GM23248 (cell line): ENCODE measurements around the gene UPF1. TPM values are rescaled to one million over a fixed set of nuclear protein-coding genes. Genes with fewer than 3 reads are reported as not detected.

ENCODE experiments used
- DNase-seq: peaks from one replicate; pipeline ENCODE4 v3.0.0-alpha.2; 2015
- H2AFZ ChIP-seq: fragments of 200-600 bp; sonication (generic); 2 replicates; pipeline ENCODE4 v1.6.1; 2016; ENCODE audit warnings: antibody characterized with exemption
- H3F3A ChIP-seq: fragments of 200-600 bp; sonication (generic); 2 replicates; pipeline ENCODE4 v1.6.1; 2016; ENCODE audit warnings: mild to moderate bottlenecking, antibody characterized with exemption, mixed run types; ENCODE audit not compliant: insufficient read depth
- H3K27ac ChIP-seq: fragments of 200-600 bp; sonication (generic); 2 replicates; pipeline ENCODE4 v1.5.1; 2016; ENCODE audit warnings: mild to moderate bottlenecking
- H3K27me3 ChIP-seq: fragments of 200-600 bp; sonication (generic); replicated peaks from 2 replicates; pipeline ENCODE4 v1.6.1; 2016; ENCODE audit warnings: mild to moderate bottlenecking; ENCODE audit not compliant: insufficient read depth
- H3K36me3 ChIP-seq: fragments of 200-600 bp; sonication (generic); 2 replicates; pipeline ENCODE4 v1.6.1; 2016; ENCODE audit warnings: low read depth, mild to moderate bottlenecking
- H3K4me1 ChIP-seq: fragments of 200-600 bp; sonication (generic); 2 replicates; pipeline ENCODE4 v1.6.1; 2016; ENCODE audit warnings: mild to moderate bottlenecking; ENCODE audit not compliant: insufficient read depth
- H3K4me2 ChIP-seq: fragments of 200-600 bp; sonication (generic); one replicate; pipeline ENCODE4 v1.6.1; 2016; ENCODE audit warnings: mild to moderate bottlenecking; ENCODE audit not compliant: unreplicated experiment
- H3K4me3 ChIP-seq: fragments of 200-600 bp; sonication (generic); 2 replicates; pipeline ENCODE4 v1.5.1; 2016; ENCODE audit warnings: mild to moderate bottlenecking
- H3K79me2 ChIP-seq: fragments of 200-600 bp; sonication (generic); 2 replicates; pipeline ENCODE4 v1.6.1; 2016; ENCODE audit warnings: mild to moderate bottlenecking; ENCODE audit not compliant: insufficient read depth
- H3K9ac ChIP-seq: fragments of 200-600 bp; sonication (generic); 2 replicates; pipeline ENCODE4 v1.6.1; 2016; ENCODE audit warnings: mild to moderate bottlenecking
- H3K9me2 ChIP-seq: fragments of 200-600 bp; sonication (generic); 2 replicates; pipeline ENCODE4 v1.6.1; 2016; ENCODE audit warnings: mixed run types, mild to moderate bottlenecking, moderate library complexity; ENCODE audit not compliant: insufficient read depth
- H3K9me3 ChIP-seq: fragments of 200-600 bp; sonication (generic); one replicate; pipeline ENCODE4 v1.6.1; 2017; ENCODE audit warnings: low read depth
- H4K20me1 ChIP-seq: fragments of 200-600 bp; sonication (generic); 2 replicates; pipeline ENCODE4 v1.6.0; 2016; ENCODE audit not compliant: insufficient read depth
- EZH2 ChIP-seq: fragments of 200-600 bp; sonication (generic); IDR thresholded peaks from 2 replicates; pipeline ENCODE4 v1.6.1; 2018; ENCODE audit warnings: antibody characterized with exemption, mild to moderate bottlenecking; ENCODE audit not compliant: insufficient read depth, poor library complexity, severe bottlenecking
- EZH2phosphoT487 ChIP-seq: fragments of 200-600 bp; sonication (generic); IDR thresholded peaks from 2 replicates; pipeline ENCODE4 v1.6.1; 2018; ENCODE audit warnings: antibody characterized with exemption, moderate library complexity, mild to moderate bottlenecking, low read depth; ENCODE audit not compliant: insufficient read depth
- WGBS, 2 experiments: methylation state at CpG; one replicate each; pipeline ENCODE4 v1.1.6; 2015 to 2017; ENCODE audit warnings: low lambda C conversion rate in 2 of 2, low coverage in 1 of 2; ENCODE audit errors: missing lambda C conversion rate in 2 of 2; 5-methylcytosine and 5-hydroxymethylcytosine counted together
- in situ Hi-C: fragments of 300-500 bp; cut with MboI; formaldehyde crosslinking; loops from 2 replicates; pipeline ENCODE4 v1.15.0; 2020
- polyA plus RNA-seq: library from polyadenylated mRNA; unstranded; fragments of >200 nt; fragmentation: Nextera tagmentation; extraction: Ambion mirVana; gene quantifications from 2 replicates; pipeline ENCODE4 v1.2.1, GENCODE V29; 2016
- total RNA-seq: library from RNA; depleted of rRNA; stranded (reverse); fragments of >200 nt; shearing (Covaris generic); gene quantifications from 2 replicates; pipeline ENCODE4 v1.2.3, GENCODE V29; 2014

The UPF1 gene
- total and polyA plus RNA-seq, 2 experiments from 2014 or later: 4.3 to 57.4 TPM

DNA sequence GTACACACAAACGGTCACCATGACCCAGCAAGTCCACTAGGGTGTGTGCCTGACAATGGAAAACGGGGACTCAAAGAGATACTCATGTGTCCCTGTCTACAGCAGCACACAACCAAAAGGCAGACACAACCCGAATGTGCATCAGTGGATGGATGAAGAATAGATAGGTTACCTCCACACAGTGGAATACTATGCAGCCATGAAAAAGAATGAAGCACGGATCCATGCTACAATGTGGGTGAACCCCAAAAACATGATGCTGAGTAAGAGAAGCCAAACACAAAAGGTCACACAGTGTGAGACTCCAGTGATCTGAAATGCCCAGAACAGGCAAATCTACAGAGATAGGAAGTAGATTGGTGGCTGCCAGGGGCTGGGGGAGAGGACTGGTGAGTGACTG, 55.2 kb downstream of the UPF1 start:
- no peak overlapping the region for H2AFZ ChIP-seq
- DNase-seq: no peak
- no peak overlapping the region for H3K9ac ChIP-seq
- H3K4me1 ChIP-seq: no peaks in the 10 kb centered on the region
- H3K4me2 ChIP-seq: no peak overlapping the region
- no peak overlapping the region for H3K27ac ChIP-seq
- 54 to 55% methylated on average over 4 of the region's 4 CpGs for WGBS, 2 experiments
- no peaks in the 10 kb centered on the region for H3K9me3 ChIP-seq
- H3K9me2 ChIP-seq: no peaks in the 10 kb centered on the region
- in situ Hi-C loops: no loop called here
- no peaks in the 10 kb centered on the region for H3K36me3 ChIP-seq
- H3K4me3 ChIP-seq: no peak overlapping the region
- H3K27me3 ChIP-seq: no peaks in the 10 kb centered on the region
- H3K79me2 ChIP-seq: no peaks in the 10 kb centered on the region
- H4K20me1 ChIP-seq: no peaks in the 10 kb centered on the region
- TF ChIP-seq EZH2: no peak
- TF ChIP-seq EZH2phosphoT487: no peak
- no peaks in the 10 kb centered on the region for H3F3A ChIP-seq

DNA sequence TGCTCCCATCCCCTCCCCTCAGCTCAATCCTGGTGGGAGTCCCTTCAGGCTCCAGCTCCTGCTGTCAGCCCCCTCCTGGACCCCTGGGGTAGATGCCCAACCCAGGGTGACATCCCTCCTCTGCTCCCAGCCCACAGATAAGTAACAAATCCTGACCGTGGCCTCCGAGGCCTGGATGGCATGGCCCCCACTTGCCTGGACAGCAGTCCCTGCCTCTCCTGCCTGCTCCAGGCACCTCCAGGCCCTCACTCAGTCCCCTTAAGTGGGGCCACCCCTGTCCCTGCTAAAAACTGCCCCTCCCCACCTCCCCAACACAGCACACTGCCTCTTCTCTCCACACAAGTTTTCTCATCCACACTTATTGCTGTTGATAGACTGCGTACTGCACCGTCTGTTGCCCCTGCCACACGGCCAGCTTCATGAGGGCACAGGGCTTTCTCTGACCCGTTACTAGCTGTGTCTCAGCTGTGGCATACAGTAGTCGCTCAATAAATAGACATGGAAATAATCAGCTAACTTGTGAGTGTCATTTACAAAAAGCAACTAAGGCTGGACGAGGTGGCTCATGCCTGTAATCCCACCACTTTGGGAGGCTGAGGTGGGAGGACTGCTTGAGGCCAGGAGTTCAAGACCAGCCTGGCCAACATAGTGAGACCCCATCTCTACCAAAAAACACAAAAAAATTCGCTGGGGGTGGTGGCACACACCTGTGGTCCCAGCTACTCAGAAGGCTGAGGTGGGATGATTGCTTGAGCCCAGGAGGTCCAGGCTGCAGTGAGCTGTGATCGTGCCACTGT, 58.4 kb downstream of the UPF1 start:
- H3K79me2 ChIP-seq: no peaks in the 10 kb centered on the region
- TF ChIP-seq EZH2phosphoT487 (no peak), EZH2 (no peak)
- no peaks in the 10 kb centered on the region for H3F3A ChIP-seq
- H3K4me2 ChIP-seq: no peak overlapping the region
- no peaks in the 10 kb centered on the region for H3K9me2 ChIP-seq
- no peaks in the 10 kb centered on the region for H3K36me3 ChIP-seq
- H3K9me3 ChIP-seq: no peaks in the 10 kb centered on the region
- H3K27me3 ChIP-seq: no peaks in the 10 kb centered on the region
- no peak overlapping the region for H3K9ac ChIP-seq
- H3K4me3 ChIP-seq: no peak overlapping the region
- no peaks in the 10 kb centered on the region for H3K4me1 ChIP-seq
- H4K20me1 ChIP-seq: no peaks in the 10 kb centered on the region
- H2AFZ ChIP-seq: no peak overlapping the region
- no peak for DNase-seq
- in situ Hi-C loops: no loop called here
- H3K27ac ChIP-seq: no peak overlapping the region
- WGBS, 2 experiments: 55% methylated on average over 10 of the region's 10 CpGs

DNA sequence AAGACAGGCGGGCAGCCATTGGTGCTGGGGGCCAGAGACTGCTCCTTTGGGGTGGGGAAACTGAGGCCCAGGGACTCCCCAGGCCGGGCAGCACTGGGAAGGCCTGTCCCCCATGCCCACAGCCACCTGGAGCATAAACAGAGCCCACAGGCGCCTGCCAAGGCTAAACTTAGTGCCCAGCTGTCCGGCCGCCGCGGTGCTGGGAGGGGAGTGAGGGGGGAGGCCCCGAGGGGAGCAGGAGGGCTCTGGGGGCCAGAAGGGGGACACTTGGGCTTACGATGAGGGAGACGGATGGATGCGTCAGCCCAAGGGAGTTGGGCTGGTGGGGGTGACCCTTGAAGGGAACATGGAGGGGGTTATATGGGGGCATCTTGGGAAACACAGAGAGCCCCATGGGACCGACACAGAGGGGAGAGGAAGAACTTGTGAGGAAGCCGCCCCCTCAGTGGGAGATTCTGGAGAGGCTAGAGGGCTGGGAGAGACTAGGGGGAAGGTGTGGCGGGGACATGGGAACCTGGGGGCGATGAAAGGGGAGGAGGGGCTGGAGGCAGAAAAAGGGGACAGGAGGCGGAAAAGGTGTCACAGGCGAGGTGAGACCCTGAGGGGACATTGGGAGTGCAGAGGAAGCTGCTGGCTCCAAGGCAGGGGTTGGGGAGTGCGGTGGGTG, 62.0 kb downstream of the UPF1 start:
- no peaks in the 10 kb centered on the region for H4K20me1 ChIP-seq
- in situ Hi-C loops: no loop called here
- WGBS, 2 experiments: 70 to 75% methylated on average over 6 to 18 of the region's 18 CpGs
- H2AFZ ChIP-seq: no peak overlapping the region
- H3K4me3 ChIP-seq: no peak overlapping the region
- no peaks in the 10 kb centered on the region for H3K79me2 ChIP-seq
- no peaks in the 10 kb centered on the region for H3K9me2 ChIP-seq
- DNase-seq: no peak
- H3K9ac ChIP-seq: no peak overlapping the region
- TF ChIP-seq EZH2 (no peak), EZH2phosphoT487 (no peak)
- no peaks in the 10 kb centered on the region for H3K9me3 ChIP-seq
- no peaks in the 10 kb centered on the region for H3K36me3 ChIP-seq
- no peaks in the 10 kb centered on the region for H3K27me3 ChIP-seq
- H3K4me1 ChIP-seq: no peaks in the 10 kb centered on the region
- no peak overlapping the region for H3K4me2 ChIP-seq
- no peak overlapping the region for H3K27ac ChIP-seq
- H3F3A ChIP-seq: no peaks in the 10 kb centered on the region

DNA sequence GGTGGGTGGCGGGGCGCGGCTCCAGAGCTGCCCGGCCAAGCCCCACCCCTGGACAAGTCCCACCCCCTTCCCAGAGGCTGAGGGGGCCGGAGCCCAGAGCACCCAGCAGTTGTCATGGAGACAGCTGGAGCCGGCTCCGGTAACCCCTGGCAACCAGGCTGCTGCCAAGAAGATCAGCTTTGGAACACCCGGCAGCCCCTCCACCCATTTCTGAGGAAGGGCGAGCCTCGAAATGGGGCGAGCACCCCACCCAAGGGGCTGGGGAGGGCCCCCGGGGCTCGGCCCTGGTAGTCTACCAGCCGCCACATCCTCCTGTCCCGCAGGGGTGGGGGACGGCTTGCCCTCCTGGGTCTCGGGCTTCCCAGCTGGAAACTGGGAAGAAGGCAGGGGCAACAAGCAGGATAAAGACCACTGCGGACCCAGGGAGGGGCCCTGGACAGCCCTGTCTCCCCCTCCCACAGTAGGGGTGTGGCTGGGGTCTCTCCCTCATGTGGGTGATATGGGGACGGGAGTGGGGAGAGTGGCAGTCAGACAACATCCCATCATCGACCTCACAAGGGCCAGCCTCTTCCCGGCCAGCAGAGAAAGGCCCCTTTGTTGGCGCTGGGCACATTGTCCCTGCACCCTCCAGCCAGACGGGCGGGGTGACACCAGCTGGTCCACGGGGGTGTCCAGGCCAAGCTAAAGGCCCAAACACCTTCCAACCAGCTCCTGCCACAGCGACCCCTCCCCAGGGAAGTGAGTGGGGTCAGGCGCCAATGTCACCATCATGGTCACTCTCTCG, 62.7 kb downstream of the UPF1 start:
- no peak overlapping the region for H3K9ac ChIP-seq
- no peaks in the 10 kb centered on the region for H3K27me3 ChIP-seq
- no peaks in the 10 kb centered on the region for H3K4me1 ChIP-seq
- no peaks in the 10 kb centered on the region for H3K36me3 ChIP-seq
- no peaks in the 10 kb centered on the region for H3K9me3 ChIP-seq
- in situ Hi-C loops: no loop called here
- peak overlapping the region; percentile 58 for H3K4me2 ChIP-seq
- peak; percentile 44 for DNase-seq
- no peaks in the 10 kb centered on the region for H3K79me2 ChIP-seq
- H4K20me1 ChIP-seq: no peaks in the 10 kb centered on the region
- no peak overlapping the region for H3K27ac ChIP-seq
- H3K4me3 ChIP-seq: peak overlapping the region; percentile 64
- TF ChIP-seq EZH2: no peak
- TF ChIP-seq EZH2phosphoT487: no peak
- no peaks in the 10 kb centered on the region for H3K9me2 ChIP-seq
- WGBS, 2 experiments: 4% methylated on average over 21 to 27 of the region's 28 CpGs
- no peaks in the 10 kb centered on the region for H3F3A ChIP-seq
- H2AFZ ChIP-seq: no peak overlapping the region
